G401.6 (cell line): ENCODE measurements around the gene RNF225.
"Not testable (repeated sequence)": the region's sequence is repeated elsewhere in the genome, so short reads cannot be mapped to it uniquely, and the experiment has no call there.

Experiments used
- FAIRE-seq: peaks from 2 replicates; lab custom pipeline; 2012; peaks lifted over from hg19 to GRCh38; lab: Jason Lieb, UNC

RNF225 gene

DNA sequence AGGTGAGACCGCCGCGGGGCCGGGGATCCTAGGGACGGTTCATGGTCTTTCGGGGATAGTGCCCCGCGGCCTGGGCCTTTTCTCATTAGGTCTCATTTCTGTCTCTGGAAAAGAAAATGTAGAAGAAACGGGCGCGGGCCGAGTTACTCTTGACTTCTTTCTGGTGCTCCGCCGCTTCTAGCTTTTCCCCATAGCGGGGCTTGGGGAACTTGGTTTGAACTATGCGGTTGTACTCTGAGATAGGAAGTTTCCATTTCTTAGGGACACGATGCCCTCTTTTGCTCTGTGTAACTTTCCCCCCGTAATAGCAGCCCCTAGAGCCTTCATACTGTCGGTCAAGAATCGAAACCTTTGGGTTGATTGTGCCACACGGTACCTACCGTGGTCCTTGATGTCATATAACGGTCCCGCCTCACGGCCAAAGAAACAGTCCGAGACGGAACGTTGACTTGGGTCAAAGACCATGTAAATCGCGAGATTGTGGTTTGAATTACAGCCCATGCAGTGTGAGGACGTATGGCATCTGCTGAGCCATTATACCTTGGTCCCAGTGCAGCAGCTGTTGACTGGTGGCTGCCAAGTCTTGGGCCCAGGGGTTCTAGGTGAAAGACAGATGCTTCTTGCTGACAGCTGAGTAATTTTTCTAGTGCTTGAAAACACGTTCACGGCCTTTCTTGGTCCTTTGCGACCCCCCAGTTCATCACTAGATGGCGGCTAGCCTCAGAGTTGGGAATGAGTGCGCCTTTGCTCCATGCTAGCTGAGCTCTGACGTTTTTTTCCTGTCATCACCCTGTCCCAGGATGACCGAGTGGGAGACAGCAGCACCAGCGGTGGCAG is 7.9 kb upstream of the RNF225 start:
- FAIRE-seq: no peak

DNA sequence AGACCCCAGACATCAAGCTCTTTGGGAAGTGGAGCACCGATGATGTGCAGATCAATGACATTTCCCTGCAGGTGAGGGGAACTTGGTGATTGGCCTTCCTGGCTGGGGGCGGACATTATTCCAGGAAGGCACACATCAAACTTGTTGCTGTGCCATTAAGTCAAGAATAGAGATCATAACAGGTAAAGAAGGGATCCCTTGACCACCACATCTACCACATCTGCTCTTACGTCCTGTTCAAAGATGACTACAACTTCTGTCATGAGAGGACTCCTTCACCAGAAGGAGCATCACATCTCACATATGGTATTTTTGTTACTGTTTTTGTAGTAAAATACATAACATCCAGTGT is 7.3 kb upstream of the RNF225 start:
- no peak for FAIRE-seq

DNA sequence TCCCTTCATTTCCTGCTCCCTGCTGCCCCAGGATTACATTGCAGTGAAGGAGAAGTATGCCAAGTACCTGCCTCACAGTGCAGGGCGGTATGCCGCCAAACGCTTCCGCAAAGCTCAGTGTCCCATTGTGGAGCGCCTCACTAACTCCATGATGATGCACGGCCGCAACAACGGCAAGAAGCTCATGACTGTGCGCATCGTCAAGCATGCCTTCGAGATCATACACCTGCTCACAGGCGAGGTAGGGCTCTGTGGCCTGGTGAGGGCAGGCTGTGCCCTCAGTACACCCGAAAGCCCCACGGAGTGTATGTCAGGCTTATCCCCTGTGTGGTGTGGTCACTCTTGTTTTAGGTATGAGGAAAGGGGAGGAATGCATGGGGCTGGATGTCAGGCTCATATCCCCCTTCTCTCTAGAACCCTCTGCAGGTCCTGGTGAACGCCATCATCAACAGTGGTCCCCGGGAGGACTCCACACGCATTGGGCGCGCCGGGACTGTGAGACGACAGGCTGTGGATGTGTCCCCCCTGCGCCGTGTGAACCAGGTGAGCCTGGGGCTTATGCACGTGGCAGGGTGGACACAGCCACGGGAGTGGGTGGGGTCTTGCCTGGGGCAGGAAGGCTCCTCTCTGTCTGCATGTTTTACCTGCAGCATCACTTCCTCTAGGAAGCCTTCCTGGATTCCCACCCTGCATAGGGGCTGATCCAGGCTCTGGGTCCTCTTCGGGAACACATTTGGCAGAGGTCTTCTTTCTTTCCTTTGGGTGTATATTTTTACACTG is 2.3 kb upstream of the RNF225 start:
- no peak for FAIRE-seq

DNA sequence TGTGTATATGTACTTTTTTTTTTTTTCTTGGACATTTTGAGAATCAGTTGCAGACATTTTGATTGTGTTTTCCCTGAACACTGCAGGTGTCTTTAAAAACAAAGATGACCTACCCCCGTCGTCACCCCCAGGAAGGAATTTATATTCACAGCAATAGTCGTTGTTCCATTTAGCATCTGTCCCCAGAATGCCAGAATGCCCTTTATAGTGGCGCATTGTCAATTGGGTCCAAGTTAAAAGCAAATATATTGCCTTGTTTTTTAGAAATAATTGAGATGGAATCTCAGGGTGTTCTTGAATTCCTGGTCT is 1.8 kb upstream of the RNF225 start:
- no peak for FAIRE-seq

DNA sequence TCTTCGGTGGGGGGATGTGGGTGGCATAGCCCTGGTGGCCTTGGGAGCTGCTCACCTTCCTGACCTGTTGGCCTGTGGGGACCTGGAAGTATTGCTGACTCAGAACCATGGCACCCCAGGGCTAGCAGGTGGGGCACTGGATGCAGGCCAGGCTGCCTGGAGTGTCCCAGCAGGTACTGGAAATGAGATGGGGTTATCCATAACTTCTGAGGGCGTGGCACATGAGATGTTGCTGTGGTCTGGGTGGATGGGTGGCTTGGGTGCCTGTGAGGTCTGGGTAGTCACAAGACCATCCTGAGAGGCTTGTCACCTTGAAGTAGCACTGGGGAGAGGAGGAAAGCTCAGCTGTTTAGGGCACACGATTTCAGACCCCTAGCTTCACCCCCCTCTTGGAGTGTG is 636 bp upstream of the RNF225 start:
- no peak for FAIRE-seq

DNA sequence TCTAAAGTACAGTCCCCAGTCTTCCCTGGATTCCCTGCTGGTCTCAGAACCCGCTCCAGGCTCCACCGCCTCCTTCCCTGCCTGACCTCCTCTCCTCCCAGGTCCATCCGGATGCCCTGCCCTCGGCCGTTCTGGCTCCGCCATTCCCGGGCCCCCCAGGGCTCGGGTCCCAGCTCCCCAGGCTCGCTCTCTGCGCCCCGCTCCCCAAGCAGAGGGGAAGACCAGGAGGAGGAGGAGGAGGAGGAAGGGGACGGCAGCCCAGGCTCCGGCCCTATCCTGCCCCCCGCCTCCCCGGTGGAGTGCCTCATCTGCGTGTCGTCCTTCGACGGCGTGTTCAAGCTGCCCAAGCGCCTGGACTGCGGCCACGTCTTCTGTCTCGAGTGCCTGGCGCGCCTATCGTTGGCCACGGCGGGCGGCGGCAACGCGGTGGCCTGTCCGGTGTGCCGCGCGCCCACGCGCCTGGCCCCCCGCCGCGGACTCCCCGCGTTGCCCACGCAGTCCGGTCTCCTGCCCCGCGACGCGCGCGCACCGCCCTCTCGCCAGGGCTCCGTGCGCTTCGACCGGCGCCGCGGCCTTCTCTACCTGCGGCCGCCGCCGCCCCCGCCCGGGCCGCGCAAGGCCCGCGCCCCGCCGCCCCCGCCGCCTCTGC is 647 bp downstream of the RNF225 start:
- no peak for FAIRE-seq

DNA sequence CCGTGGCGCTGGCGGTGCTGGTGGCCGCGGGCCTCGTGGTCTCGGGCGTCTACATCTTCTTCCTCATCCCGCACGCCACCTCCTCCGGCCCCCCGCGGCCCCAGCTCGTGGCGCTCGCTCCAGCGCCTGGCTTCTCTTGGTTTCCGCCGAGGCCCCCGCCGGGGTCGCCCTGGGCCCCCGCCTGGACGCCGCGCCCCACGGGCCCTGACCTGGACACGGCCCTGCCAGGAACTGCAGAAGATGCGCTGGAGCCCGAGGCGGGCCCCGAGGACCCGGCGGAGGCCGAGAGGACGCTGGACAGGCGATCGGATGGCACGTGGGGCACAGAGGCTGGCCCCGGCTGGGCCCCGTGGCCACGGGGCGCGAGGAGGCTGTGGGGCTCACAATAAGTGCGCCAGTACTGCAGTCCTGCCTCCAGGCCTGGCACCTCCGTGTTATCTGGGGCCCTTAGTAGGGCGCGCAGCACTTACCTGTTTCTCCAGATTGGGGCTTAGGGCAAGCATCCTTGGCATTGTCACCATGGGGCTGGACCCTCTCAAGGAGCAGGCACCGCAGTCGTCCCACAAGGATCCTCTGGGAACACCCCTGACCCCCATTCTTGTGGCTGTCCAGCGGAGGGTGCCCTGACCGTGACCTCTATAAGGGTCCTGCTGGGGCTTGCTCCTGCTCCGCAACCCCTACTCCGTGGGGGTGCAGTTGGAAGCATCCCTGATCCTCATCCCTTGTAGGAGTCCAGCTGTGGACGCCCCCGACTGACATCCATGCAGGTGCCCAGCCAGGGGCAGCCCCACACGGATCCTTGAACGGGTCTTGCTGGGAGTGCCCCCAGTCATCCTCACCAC is 1.5 kb downstream of the RNF225 start:
- FAIRE-seq: no peak

DNA sequence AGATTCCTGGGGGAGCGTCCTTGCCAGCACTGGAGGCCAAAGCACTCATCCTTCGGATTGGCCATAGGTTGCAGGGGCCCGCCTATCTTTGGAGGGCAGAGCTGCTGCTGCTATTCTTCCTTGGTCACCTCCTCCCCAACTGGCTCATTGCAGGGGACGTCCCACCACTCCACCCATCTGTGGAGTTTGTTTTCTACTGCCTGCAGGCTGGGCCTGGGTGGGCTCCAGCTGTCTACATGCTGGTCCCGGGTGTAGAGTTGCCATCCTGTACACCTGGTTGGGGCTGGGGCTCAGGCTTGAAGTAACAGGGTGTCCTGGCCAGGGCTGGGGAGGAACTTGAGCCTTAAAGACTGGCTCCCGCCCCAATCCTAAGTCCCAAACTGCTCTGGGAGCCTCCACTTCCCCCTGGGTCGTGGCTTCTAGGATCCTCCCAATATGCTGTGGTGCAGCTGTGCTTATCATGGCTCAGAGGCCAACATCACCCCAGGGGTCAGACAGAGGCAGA is 2.1 kb downstream of the RNF225 start:
- FAIRE-seq: no peak

DNA sequence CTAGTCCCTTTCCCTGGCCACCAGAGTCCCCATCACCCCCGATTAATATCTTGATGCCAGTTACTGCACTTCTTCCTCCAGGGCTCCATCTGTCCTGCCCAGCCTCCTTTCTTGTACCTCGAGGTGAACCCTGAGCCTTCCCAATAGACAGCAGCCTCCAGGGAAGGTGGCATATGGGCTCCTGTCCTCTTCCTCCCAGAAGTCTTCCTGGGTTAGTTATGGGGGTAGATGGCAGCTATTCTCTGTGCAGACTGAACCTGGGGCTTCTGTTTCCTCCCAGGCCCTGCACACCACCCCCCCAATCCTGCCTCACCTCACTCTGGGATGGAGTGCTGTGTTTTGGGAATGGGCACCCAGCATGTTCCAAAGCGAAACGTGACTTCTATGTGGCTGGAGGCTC is 2.6 kb downstream of the RNF225 start:
- FAIRE-seq: no peak

DNA sequence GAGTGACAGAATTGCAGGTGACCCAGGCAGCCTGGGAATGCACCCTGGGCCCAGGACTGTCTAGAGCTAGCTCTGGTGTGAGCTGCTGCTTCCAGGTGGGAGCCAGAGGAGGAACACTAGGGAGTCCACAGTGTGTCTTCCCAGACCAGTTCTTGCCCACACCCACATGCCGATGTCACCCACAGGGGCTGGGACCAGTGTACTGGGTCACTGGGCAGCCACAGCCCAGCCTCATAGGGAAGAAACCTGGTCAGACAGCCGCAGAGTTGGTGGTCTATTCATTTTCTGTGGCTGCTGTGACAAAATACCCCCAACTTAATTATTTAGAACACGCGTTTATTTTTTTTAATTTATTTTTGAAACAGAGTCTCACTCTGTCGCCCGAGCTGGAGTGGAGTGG is 3.1 kb downstream of the RNF225 start:
- FAIRE-seq: no peak

DNA sequence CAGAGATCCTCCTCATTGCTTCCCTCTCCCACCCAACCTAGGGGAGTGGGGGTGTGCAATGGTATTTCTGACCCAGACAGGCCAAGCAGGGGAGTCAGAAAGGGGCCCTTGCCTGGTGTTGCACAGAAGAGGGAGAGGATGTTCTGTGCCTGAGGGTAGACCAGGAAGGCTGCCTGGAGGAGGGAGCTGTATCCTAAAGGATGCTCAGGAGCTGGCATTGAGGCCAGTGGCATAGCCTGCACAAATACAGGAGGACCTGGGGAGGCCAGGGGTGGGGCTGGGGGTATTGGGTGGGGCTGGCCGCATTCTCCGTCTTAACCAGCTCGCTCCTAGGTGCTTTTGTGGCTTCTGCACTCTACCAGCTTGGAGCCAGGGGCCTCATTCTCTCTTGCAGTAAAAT is 4.4 kb downstream of the RNF225 start:
- FAIRE-seq: no peak

DNA sequence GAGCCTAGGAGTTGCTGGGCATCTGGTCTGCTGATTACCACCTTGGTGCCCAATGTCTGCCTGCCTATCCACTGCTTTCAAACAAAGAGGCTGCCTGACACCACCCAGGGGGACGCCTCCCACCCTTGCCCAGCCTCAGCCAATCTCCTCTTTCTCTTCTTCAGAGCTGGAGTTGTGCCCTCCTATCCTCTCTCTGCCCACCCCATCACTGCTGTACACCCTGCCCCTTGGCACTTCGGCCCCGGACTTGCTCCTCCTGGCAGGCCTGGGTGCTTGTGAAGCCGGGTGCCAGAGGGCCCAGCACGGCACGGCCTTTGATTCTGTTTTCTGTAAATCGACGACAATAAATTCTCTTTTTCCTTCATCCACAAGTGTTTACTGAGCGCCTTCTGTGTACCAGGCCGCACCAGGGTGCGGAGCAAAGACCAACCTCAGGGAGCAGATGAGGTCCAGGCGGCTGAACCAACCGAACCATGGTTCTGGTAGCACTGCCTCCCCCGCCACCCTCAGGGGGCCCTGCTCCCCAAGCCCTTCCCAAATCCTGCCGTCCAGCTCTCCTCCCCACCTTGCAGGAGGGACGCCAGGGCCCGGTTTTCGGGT is 5.0 kb downstream of the RNF225 start:
- no peak for FAIRE-seq

DNA sequence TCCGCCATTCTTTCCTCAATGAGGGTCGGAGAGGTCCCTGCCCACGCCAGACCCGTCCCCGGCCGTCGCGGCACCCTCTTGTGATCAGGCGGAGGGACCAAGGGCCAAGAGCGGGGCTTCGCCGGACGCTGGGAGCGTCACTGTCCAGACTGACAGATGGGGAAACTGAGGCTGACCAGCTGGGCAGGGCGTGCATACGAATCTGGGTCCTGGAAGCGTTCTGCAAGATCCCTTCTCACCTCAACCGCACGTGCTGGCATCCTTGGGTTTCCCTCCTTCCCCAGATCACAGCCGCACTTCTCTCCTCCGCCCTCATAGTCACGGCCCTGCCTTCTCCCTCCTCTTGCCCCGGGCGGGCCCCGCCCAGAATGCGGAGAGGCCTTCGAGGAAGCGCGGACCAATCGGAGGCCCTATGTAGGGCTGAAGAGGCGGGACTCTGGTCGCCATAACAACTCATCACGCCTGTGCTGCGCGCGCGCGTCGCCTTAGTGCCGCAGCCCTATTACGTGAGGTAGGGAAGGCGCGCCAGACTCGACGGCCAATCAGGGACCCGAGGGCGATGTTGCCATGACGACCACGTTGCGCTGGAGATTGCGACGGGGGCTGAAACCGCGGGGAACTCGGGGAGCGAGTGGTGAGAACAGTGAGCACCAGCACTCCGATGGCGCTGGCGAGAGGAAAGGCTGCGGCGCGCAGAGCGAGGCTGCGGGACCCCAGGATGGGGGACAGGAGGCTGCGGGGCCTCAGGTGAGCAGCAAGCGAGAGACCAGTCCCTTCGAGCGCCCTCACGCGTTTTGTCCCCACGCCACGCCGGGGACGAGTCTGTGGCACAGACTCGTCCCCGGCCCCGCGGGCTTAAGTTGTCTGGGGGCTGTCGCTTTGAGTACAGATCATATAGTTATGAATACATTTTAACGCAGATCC is 5.7 kb downstream of the RNF225 start:
- peak; percentile 98 for FAIRE-seq

DNA sequence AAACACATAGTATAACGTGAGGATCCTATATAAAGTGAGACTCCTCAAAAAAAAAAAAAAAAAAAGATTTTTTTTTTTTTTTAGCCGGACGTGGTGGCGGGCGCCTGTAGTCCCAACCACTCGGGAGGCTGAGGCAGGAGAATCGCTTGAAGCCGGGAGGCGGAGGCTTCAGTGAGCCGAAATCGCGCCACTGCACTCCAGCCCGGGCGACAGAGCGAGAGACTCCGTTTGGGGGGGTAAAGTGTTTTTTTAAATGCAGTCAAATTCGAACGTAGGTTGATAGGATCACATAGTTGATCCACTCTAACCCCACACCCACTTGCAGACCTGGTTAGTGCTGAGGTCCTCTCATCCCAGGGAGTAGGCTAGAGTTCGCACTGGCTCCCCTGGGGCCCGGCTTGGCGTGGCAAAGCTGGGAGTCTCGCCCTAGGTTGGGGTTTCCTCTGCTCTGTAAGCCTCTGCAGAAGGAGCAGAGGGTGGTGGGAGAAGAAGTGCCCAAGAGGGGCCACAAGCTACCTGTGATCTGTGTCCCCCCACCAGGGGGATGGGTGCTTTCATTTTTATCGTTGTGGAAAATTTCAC is 6.5 kb downstream of the RNF225 start:
- FAIRE-seq: no peak

DNA sequence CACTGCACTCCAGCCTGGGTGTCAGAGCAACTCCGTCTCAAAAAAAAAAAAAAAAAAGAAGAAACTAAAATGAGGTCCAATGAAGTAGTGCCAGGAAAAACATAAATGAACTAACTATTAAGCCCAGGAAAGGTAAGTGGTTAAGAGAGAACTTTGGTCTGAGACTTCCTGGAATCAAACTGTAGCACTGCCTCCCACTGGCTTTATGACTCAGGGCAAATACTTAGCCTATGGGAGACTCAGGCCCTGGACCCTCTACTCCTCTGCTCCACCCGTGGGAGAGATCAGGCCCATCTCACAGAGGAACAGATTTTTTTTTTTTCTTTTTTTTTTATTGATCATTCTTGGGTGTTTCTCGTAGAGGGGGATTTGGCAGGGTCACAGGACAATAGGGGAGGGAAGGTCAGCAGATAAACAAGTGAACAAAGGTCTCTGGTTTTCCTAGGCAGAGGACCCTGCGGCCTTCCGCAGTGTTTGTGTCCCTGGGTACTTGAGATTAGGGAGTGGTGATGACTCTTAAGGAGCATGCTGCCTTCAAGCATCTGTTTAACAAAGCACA is 8.5 kb downstream of the RNF225 start:
- FAIRE-seq: not testable (repeated sequence)

DNA sequence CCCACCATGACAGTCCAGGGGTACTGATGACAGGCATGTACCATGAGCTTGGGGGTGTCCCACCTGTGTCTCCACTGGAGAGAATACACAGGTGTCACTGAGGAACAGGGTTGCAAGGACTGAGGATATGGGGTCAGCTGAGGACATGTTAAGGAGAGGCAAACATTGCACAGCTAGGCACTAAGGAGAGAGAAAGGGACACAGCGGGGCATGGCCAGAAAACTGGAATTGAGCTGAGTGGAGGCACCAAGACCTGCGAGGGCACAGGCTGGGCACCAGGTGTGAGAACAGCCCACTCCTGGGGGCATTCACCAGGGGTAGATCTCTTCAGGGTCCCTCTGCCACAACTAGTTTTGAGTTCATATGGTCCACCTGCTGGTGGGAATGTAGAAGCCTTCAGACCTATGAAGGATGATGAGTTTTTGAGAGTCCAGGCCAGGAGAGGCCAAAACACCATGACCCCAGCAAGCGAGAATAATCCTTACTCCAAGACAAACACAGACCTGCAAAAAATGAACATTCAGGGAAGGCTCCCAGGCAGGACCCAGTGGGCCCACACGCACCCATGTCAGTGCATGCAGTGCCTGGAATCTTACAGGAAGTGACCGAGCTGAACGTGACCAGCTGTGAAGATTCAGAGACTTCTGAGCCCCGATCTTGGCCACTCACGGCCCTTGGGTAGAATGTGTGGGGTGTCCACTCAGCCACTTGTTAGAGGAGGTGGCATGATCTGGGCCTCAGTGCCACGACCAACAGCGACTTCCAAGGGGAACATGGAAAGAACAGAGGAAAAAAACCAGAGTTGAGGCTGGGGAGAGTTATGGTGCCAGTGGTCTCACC is 11.6 kb downstream of the RNF225 start:
- FAIRE-seq: no peak

DNA sequence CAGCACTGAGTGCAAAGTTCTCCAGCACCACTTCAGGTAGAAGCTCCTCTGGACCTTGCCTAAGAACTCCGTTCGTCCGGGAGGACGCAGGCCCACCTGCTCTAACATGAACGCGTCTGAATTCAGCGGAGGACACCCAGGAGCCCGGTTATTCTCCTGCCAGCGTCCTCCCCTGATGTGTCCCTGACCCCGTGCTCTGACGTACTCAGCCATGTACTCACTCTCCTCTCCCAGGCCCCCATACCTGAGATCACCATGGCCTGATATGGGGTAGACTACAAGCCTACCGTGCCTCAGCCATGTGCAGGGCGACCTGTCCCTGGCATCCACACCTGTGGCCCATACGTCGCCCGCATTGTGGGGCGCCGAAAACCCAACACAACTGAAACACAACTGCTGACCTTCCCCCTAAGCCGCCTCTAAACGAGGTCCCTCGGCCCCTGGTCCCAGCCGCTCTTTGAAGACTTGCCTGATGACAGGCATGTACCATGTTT is 12.2 kb downstream of the RNF225 start:
- FAIRE-seq: no peak

DNA sequence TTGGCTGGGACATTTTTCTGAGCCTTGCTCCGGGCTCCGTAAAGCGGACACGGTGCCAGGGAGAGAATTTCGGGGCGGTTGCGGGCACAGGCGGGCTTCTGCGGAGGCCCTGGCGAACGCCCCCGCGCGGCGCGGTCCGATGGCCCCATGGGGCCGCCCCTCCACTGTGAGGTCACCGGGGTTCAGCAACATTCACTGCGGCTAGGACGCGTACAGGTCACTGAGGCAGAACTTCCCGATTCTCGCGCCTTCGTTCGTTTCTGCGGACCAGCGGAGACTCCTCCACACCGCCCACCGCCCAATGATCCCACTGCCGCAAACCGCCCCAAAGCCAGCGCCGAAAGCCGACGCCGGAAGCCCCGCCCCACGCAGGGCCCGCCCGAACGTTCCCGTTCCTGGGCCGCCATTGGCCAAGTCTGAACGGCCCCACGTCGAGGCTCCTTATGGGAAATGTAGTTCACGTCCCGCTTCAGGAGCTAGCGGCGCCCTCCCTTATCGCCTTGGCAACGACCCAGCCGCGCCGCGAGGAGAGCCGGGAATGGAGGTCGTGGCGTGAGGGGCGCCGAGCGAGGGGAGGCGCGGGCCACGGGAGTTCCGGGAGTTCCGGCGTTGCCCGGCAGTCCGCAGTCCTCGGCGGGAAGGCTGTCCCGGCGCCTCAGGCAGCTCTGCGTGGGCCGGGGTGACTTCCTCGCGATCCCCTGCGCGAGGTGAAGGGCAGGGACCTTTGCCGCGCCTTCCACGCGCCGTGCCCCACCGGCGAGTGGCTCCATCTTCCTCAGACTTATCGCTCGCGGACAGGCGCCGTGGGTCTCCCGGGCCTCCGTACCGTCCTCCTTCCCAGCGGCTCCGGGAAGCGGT is 12.9 kb downstream of the RNF225 start, which contains the start of gene ZNF584:
Gene ZNF584, plus strand, starts transcription at position 498 of the 858 bp plus-strand sequence. CDS start 499 bp downstream, outside the sequence.
- FAIRE-seq: peak; percentile 87
